GM23338 (cell line): ENCODE data around the gene TANGO6. TPM values are rescaled to one million over a fixed set of nuclear protein-coding genes. Genes with fewer than 3 reads are reported as not detected.

ENCODE experiments used
- ATAC-seq: fragments of 200-7000 bp; cut with Tn5 transposase; 3 replicates; pipeline ENCODE4 v1.9.1; 2020
- DNase-seq: peaks from one replicate; pipeline ENCODE4 v3.0.0-alpha.2; 2015; ENCODE audit warnings: low spot score
- H2AFZ ChIP-seq: fragments of 200-600 bp; sonication (generic); 2 replicates; pipeline ENCODE4 v1.8.0; 2016; ENCODE audit warnings: antibody characterized with exemption, mild to moderate bottlenecking, moderate library complexity
- H3F3A ChIP-seq: fragments of 200-600 bp; sonication (generic); replicated peaks from 2 replicates; pipeline ENCODE4 v1.8.0; 2017; ENCODE audit warnings: antibody characterized with exemption, mixed run types, low read depth
- H3K27ac ChIP-seq: fragments of 200-600 bp; sonication (generic); 2 replicates; pipeline ENCODE4 v1.6.1; 2016; ENCODE audit warnings: low read depth
- H3K27me3 ChIP-seq: fragments of 200-600 bp; sonication (generic); 2 replicates; pipeline ENCODE4 v1.8.0; 2016; ENCODE audit warnings: mild to moderate bottlenecking, mixed run types, moderate library complexity; ENCODE audit not compliant: insufficient read depth
- H3K36me3 ChIP-seq: fragments of 200-600 bp; sonication (generic); 2 replicates; pipeline ENCODE4 v1.8.0; 2016; ENCODE audit warnings: mild to moderate bottlenecking; ENCODE audit not compliant: insufficient read depth
- H3K4me1 ChIP-seq: fragments of 200-600 bp; sonication (generic); 2 replicates; pipeline ENCODE4 v1.8.0; 2016; ENCODE audit warnings: mild to moderate bottlenecking, moderate library complexity; ENCODE audit not compliant: insufficient read depth
- H3K4me2 ChIP-seq: fragments of 200-600 bp; sonication (generic); 2 replicates; pipeline ENCODE4 v1.7.1; 2017; ENCODE audit warnings: mixed run types
- H3K4me3 ChIP-seq: fragments of 200-600 bp; sonication (generic); 2 replicates; pipeline ENCODE4 v1.6.1; 2016; ENCODE audit warnings: mixed run types
- H3K79me2 ChIP-seq: fragments of 200-600 bp; sonication (generic); replicated peaks from 2 replicates; pipeline ENCODE4 v1.8.0; 2017; ENCODE audit warnings: mild to moderate bottlenecking; ENCODE audit not compliant: insufficient read depth
- H3K9me2 ChIP-seq: fragments of 200-600 bp; sonication (generic); 2 replicates; pipeline ENCODE4 v1.8.0; 2017; ENCODE audit not compliant: insufficient read depth
- H4K20me1 ChIP-seq: fragments of 200-600 bp; sonication (generic); replicated peaks from 2 replicates; pipeline ENCODE4 v1.8.0; 2017; ENCODE audit warnings: mild to moderate bottlenecking; ENCODE audit not compliant: insufficient read depth
- H3K27ac Mint-ChIP-seq: 2 replicates; pipeline ENCODE4 v1.8.0; 2020; ENCODE audit warnings: inconsistent platforms, mild to moderate bottlenecking, moderate library complexity, mixed read lengths
- H3K27me3 Mint-ChIP-seq: 3 replicates; pipeline ENCODE4 v1.8.0; 2022; ENCODE audit warnings: low read depth, mild to moderate bottlenecking, moderate library complexity, mixed read lengths, inconsistent platforms; ENCODE audit not compliant: insufficient read depth, poor library complexity
- H3K36me3 Mint-ChIP-seq: 3 replicates; pipeline ENCODE4 v1.8.0; 2021; ENCODE audit warnings: low read depth, mild to moderate bottlenecking, inconsistent platforms, moderate library complexity, mixed read lengths
- H3K4me1 Mint-ChIP-seq: 3 replicates; pipeline ENCODE4 v1.8.0; 2020; ENCODE audit warnings: mild to moderate bottlenecking, inconsistent platforms, mixed read lengths
- H3K4me3 Mint-ChIP-seq: 3 replicates; pipeline ENCODE4 v1.8.0; 2021; ENCODE audit warnings: moderate library complexity, mild to moderate bottlenecking, inconsistent platforms, mixed read lengths
- H3K9me3 Mint-ChIP-seq: 3 replicates; pipeline ENCODE4 v1.8.0; 2020; ENCODE audit warnings: moderate library complexity, mild to moderate bottlenecking, inconsistent platforms, mixed read lengths
- CREB1 ChIP-seq: fragments of 250-450 bp; sonication (Bioruptor Pico); IDR thresholded peaks from 2 replicates; pipeline ENCODE4 v1.5.0; 2020; ENCODE audit warnings: low read depth, mild to moderate bottlenecking, moderate library complexity
- EZH2 ChIP-seq: fragments of 200-600 bp; sonication (generic); IDR thresholded peaks from one replicate; pipeline ENCODE4 v1.8.0; 2017; ENCODE audit warnings: antibody characterized with exemption, mild to moderate bottlenecking, low read depth; ENCODE audit not compliant: unreplicated experiment
- EZH2phosphoT487 ChIP-seq: fragments of 200-600 bp; sonication (generic); IDR thresholded peaks from one replicate; pipeline ENCODE4 v1.8.1; 2018; ENCODE audit warnings: antibody characterized with exemption; ENCODE audit not compliant: unreplicated experiment
- JUNB ChIP-seq: IDR thresholded peaks from one replicate; pipeline ENCODE4 v1.6.1; 2016; ENCODE audit warnings: antibody characterized with exemption; ENCODE audit not compliant: unreplicated experiment
- NANOG ChIP-seq: IDR thresholded peaks from 2 replicates; pipeline ENCODE4 v1.6.1; 2016; ENCODE audit warnings: antibody characterized with exemption, borderline replicate concordance
- POLR2AphosphoS5 ChIP-seq: IDR thresholded peaks from 2 replicates; pipeline ENCODE4 v1.6.1; 2016; ENCODE audit warnings: antibody characterized with exemption, low read depth
- STAT1 ChIP-seq: IDR thresholded peaks from one replicate; pipeline ENCODE4 v1.6.1; 2016; ENCODE audit warnings: antibody characterized with exemption; ENCODE audit not compliant: unreplicated experiment
- ZNF114 ChIP-seq: fragments of 250-450 bp; sonication (Bioruptor Pico); IDR thresholded peaks from 2 replicates; pipeline ENCODE4 v1.5.0; 2020; ENCODE audit warnings: mild to moderate bottlenecking, moderate library complexity
- ZNF331 ChIP-seq: fragments of 250-450 bp; sonication (Bioruptor Pico); IDR thresholded peaks from 2 replicates; pipeline ENCODE4 v1.5.0; 2020; ENCODE audit warnings: low read depth, mild to moderate bottlenecking, moderate library complexity
- polyA plus RNA-seq: library from polyadenylated mRNA; unstranded; fragments of >200 nt; fragmentation: Nextera tagmentation; extraction: Ambion mirVana; gene quantifications from 2 replicates; pipeline ENCODE4 v1.2.1, GENCODE V29; 2016
- total RNA-seq: library from RNA; depleted of rRNA; stranded (reverse); fragments of >200 nt; shearing (Covaris generic); gene quantifications from 2 replicates; pipeline ENCODE4 v1.2.3, GENCODE V29; 2014
- TF ChIP-seq, protein P1 (sequence below): fragments of 250-450 bp; sonication (Bioruptor Pico); IDR thresholded peaks from 2 replicates; pipeline ENCODE4 v1.5.0; 2020; ENCODE audit warnings: mild to moderate bottlenecking, moderate library complexity
- TF ChIP-seq, protein P2 (sequence below), 2 experiments: fragments of 200-600 bp in 1 of 2; sonication (generic) in 1 of 2; conservative IDR thresholded peaks; 2 replicates each; pipeline versions ENCODE4 v1.5.1 to v1.6.1; 2016 to 2017; ENCODE audit warnings: antibody characterized with exemption in 2 of 2, low read depth in 2 of 2, mild to moderate bottlenecking in 2 of 2, moderate library complexity in 1 of 2
- TF ChIP-seq, protein P3 (sequence below): IDR thresholded peaks from 2 replicates; pipeline ENCODE4 v1.6.1; 2016; ENCODE audit warnings: antibody characterized with exemption
- TF ChIP-seq, protein P4 (sequence below): IDR thresholded peaks from one replicate; pipeline ENCODE4 v1.6.1; 2018; ENCODE audit warnings: antibody characterized with exemption; ENCODE audit not compliant: unreplicated experiment

The TANGO6 gene
- total and polyA plus RNA-seq, 2 experiments from 2014 or later = 7.2 to 23.2 TPM

DNA sequence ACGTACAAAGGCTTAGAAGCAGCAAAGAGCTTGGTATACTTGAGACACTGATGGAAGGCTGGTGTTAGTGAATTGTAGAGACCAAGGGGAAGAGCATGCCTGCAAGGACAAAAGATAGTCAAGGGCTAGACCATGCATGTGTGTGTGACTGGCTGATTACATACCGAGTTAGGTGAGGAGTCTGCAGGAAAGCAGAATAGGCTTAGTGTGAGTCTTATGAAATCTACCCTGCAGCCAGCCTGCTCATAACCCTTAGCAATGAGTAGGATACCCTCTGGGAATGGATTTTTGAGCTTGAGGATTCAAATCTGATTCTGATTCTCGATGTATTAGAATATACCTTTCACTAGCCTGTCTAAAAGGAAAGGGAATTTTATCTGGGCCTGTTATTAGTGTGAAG lies 77.0 kb downstream of the TANGO6 start:
- DNase-seq (no peak), ATAC-seq (no peak)
- no peaks in the 10 kb centered on the region for H3K9me3 Mint-ChIP-seq
- no peaks in the 10 kb centered on the region for H3K27me3 ChIP-seq
- no peaks in the 10 kb centered on the region; the same call in 1 of the 2 replicates for H3F3A ChIP-seq
- no peak overlapping the region for H3K27ac ChIP-seq
- H3K4me1 Mint-ChIP-seq = no peaks in the 10 kb centered on the region
- H3K4me3 Mint-ChIP-seq = no peak overlapping the region
- no peak overlapping the region for H3K4me2 ChIP-seq
- H3K36me3 ChIP-seq = peaks cover 4% of the 10 kb centered on the region; the same call in 1 of the 2 replicates
- H3K27me3 Mint-ChIP-seq = no peaks in the 10 kb centered on the region
- no peak overlapping the region for H3K4me3 ChIP-seq
- no peaks in the 10 kb centered on the region for H3K79me2 ChIP-seq
- no peaks in the 10 kb centered on the region; the same call in 1 of the 3 replicates for H3K36me3 Mint-ChIP-seq
- H2AFZ ChIP-seq = no peak overlapping the region
- H3K27ac Mint-ChIP-seq = no peak overlapping the region
- no peak for TF ChIP-seq EZH2phosphoT487
- TF ChIP-seq, protein P1, sequence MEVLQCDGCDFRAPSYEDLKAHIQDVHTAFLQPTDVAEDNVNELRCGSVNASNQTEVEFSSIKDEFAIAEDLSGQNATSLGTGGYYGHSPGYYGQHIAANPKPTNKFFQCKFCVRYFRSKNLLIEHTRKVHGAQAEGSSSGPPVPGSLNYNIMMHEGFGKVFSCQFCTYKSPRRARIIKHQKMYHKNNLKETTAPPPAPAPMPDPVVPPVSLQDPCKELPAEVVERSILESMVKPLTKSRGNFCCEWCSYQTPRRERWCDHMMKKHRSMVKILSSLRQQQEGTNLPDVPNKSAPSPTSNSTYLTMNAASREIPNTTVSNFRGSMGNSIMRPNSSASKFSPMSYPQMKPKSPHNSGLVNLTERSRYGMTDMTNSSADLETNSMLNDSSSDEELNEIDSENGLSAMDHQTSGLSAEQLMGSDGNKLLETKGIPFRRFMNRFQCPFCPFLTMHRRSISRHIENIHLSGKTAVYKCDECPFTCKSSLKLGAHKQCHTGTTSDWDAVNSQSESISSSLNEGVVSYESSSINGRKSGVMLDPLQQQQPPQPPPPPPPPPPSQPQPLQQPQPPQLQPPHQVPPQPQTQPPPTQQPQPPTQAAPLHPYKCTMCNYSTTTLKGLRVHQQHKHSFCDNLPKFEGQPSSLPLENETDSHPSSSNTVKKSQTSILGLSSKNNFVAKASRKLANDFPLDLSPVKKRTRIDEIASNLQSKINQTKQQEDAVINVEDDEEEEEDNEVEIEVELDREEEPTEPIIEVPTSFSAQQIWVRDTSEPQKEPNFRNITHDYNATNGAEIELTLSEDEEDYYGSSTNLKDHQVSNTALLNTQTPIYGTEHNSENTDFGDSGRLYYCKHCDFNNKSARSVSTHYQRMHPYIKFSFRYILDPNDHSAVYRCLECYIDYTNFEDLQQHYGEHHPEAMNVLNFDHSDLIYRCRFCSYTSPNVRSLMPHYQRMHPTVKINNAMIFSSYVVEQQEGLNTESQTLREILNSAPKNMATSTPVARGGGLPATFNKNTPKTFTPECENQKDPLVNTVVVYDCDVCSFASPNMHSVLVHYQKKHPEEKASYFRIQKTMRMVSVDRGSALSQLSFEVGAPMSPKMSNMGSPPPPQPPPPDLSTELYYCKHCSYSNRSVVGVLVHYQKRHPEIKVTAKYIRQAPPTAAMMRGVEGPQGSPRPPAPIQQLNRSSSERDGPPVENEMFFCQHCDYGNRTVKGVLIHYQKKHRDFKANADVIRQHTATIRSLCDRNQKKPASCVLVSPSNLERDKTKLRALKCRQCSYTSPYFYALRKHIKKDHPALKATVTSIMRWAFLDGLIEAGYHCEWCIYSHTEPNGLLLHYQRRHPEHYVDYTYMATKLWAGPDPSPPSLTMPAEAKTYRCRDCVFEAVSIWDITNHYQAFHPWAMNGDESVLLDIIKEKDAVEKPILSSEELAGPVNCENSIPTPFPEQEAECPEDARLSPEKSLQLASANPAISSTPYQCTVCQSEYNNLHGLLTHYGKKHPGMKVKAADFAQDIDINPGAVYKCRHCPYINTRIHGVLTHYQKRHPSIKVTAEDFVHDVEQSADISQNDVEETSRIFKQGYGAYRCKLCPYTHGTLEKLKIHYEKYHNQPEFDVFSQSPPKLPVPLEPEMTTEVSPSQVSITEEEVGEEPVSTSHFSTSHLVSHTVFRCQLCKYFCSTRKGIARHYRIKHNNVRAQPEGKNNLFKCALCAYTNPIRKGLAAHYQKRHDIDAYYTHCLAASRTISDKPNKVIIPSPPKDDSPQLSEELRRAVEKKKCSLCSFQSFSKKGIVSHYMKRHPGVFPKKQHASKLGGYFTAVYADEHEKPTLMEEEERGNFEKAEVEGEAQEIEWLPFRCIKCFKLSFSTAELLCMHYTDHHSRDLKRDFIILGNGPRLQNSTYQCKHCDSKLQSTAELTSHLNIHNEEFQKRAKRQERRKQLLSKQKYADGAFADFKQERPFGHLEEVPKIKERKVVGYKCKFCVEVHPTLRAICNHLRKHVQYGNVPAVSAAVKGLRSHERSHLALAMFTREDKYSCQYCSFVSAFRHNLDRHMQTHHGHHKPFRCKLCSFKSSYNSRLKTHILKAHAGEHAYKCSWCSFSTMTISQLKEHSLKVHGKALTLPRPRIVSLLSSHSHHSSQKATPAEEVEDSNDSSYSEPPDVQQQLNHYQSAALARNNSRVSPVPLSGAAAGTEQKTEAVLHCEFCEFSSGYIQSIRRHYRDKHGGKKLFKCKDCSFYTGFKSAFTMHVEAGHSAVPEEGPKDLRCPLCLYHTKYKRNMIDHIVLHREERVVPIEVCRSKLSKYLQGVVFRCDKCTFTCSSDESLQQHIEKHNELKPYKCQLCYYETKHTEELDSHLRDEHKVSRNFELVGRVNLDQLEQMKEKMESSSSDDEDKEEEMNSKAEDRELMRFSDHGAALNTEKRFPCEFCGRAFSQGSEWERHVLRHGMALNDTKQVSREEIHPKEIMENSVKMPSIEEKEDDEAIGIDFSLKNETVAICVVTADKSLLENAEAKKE (CRISPR knock-in tag) = no peak
- no peak for TF ChIP-seq NANOG
- TF ChIP-seq EZH2 = no peak
- TF ChIP-seq ZNF114 (CRISPR knock-in tag) = no peak
- TF ChIP-seq JUNB = no peak
- no peak for TF ChIP-seq POLR2AphosphoS5
- TF ChIP-seq, protein P2, sequence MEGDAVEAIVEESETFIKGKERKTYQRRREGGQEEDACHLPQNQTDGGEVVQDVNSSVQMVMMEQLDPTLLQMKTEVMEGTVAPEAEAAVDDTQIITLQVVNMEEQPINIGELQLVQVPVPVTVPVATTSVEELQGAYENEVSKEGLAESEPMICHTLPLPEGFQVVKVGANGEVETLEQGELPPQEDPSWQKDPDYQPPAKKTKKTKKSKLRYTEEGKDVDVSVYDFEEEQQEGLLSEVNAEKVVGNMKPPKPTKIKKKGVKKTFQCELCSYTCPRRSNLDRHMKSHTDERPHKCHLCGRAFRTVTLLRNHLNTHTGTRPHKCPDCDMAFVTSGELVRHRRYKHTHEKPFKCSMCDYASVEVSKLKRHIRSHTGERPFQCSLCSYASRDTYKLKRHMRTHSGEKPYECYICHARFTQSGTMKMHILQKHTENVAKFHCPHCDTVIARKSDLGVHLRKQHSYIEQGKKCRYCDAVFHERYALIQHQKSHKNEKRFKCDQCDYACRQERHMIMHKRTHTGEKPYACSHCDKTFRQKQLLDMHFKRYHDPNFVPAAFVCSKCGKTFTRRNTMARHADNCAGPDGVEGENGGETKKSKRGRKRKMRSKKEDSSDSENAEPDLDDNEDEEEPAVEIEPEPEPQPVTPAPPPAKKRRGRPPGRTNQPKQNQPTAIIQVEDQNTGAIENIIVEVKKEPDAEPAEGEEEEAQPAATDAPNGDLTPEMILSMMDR (conservative IDR thresholded peaks at IDR 0.05; ENCODE audit: low read depth in 2 of 2) = no peak
- TF ChIP-seq, protein P3, sequence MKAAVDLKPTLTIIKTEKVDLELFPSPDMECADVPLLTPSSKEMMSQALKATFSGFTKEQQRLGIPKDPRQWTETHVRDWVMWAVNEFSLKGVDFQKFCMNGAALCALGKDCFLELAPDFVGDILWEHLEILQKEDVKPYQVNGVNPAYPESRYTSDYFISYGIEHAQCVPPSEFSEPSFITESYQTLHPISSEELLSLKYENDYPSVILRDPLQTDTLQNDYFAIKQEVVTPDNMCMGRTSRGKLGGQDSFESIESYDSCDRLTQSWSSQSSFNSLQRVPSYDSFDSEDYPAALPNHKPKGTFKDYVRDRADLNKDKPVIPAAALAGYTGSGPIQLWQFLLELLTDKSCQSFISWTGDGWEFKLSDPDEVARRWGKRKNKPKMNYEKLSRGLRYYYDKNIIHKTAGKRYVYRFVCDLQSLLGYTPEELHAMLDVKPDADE = no peak
- no peak for TF ChIP-seq CREB1 (CRISPR knock-in tag)
- TF ChIP-seq, protein P4, sequence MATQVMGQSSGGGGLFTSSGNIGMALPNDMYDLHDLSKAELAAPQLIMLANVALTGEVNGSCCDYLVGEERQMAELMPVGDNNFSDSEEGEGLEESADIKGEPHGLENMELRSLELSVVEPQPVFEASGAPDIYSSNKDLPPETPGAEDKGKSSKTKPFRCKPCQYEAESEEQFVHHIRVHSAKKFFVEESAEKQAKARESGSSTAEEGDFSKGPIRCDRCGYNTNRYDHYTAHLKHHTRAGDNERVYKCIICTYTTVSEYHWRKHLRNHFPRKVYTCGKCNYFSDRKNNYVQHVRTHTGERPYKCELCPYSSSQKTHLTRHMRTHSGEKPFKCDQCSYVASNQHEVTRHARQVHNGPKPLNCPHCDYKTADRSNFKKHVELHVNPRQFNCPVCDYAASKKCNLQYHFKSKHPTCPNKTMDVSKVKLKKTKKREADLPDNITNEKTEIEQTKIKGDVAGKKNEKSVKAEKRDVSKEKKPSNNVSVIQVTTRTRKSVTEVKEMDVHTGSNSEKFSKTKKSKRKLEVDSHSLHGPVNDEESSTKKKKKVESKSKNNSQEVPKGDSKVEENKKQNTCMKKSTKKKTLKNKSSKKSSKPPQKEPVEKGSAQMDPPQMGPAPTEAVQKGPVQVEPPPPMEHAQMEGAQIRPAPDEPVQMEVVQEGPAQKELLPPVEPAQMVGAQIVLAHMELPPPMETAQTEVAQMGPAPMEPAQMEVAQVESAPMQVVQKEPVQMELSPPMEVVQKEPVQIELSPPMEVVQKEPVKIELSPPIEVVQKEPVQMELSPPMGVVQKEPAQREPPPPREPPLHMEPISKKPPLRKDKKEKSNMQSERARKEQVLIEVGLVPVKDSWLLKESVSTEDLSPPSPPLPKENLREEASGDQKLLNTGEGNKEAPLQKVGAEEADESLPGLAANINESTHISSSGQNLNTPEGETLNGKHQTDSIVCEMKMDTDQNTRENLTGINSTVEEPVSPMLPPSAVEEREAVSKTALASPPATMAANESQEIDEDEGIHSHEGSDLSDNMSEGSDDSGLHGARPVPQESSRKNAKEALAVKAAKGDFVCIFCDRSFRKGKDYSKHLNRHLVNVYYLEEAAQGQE = no peak
- no peak for TF ChIP-seq ZNF331 (CRISPR knock-in tag)
- no peak for TF ChIP-seq STAT1
- H3K9me2 ChIP-seq = no peaks in the 10 kb centered on the region
- H4K20me1 ChIP-seq = no peaks in the 10 kb centered on the region; the same call in 1 of the 2 replicates
- H3K4me1 ChIP-seq = no peaks in the 10 kb centered on the region
